Fibroblast of lung (primary cell): Measurements from ENCODE around the gene AKAP12.

Experiments
- CTCF ChIP-seq, 2 donors: IDR thresholded peaks in 1 of 2; conservative IDR thresholded peaks in 1 of 2; 1 replicate in 1 of 2; 2 replicates in 1 of 2; pipeline ENCODE4 v1.5.1; 2011 to 2012; ENCODE audit warnings: low read length in 2 of 2, control low read depth in 1 of 2, inconsistent platforms in 1 of 2, low read depth in 1 of 2, mild to moderate bottlenecking in 1 of 2
- EZH2 ChIP-seq: IDR thresholded peaks from 2 replicates; pipeline ENCODE4 v1.5.1; 2012; ENCODE audit warnings: low read length, control low read depth, mild to moderate bottlenecking; ENCODE audit errors: missing control alignments

GRCh38 chr6:151191527-151191926, 48.2 kb upstream of the AKAP12 start:
- TF ChIP-seq CTCF (conservative IDR thresholded peaks at IDR 0.05 in 1 of 2, IDR thresholded peaks at IDR 0.05 in 1 of 2; ENCODE audit: low read depth in 1 of 2, low read length in 2 of 2) (no peak), EZH2 (no peak)
